Retinal pigment epithelial cell (primary cell): ENCODE results near the gene BDKRB2.

Source experiments
- DNase-seq: peaks from one replicate; pipeline ENCODE4 v3.0.0-alpha.2; 2010; ENCODE audit warnings: low read depth
- H3K4me3 ChIP-seq: 2 replicates; pipeline ENCODE4 v1.5.1; 2011; ENCODE audit warnings: mild to moderate bottlenecking, low read length, control low read depth, moderate library complexity
- TF ChIP-seq, protein P1 (sequence below): conservative IDR thresholded peaks from 2 replicates; pipeline ENCODE4 v1.5.1; 2011; ENCODE audit warnings: low read depth, low read length, control low read depth, inconsistent platforms

BDKRB2 gene

GRCh38 chr14:96286251-96286650 is 81.6 kb downstream of the BDKRB2 start:
- TF ChIP-seq, protein P1, sequence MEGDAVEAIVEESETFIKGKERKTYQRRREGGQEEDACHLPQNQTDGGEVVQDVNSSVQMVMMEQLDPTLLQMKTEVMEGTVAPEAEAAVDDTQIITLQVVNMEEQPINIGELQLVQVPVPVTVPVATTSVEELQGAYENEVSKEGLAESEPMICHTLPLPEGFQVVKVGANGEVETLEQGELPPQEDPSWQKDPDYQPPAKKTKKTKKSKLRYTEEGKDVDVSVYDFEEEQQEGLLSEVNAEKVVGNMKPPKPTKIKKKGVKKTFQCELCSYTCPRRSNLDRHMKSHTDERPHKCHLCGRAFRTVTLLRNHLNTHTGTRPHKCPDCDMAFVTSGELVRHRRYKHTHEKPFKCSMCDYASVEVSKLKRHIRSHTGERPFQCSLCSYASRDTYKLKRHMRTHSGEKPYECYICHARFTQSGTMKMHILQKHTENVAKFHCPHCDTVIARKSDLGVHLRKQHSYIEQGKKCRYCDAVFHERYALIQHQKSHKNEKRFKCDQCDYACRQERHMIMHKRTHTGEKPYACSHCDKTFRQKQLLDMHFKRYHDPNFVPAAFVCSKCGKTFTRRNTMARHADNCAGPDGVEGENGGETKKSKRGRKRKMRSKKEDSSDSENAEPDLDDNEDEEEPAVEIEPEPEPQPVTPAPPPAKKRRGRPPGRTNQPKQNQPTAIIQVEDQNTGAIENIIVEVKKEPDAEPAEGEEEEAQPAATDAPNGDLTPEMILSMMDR = no peak
- H3K4me3 ChIP-seq = no peak overlapping the region
- DNase-seq = no peak

- TF ChIP-seq, protein P1 = no peak
- no peak for DNase-seq
- no peak overlapping the region for H3K4me3 ChIP-seq
Measured at GRCh38 chr14:96287856-96288255, 83.2 kb downstream of the BDKRB2 start.
